Measurements from ENCODE around the gene RUNDC3A.
"Not testable (repeated sequence)": the region's sequence is repeated elsewhere in the genome, so short reads cannot be mapped to it uniquely, and the experiment has no call there.

Gene RUNDC3A

GRCh38 chr17:44359006-44359405, 50.6 kb downstream of the RUNDC3A start:
- DNase-seq (ENCODE audit: low read depth): no peak

DNA sequence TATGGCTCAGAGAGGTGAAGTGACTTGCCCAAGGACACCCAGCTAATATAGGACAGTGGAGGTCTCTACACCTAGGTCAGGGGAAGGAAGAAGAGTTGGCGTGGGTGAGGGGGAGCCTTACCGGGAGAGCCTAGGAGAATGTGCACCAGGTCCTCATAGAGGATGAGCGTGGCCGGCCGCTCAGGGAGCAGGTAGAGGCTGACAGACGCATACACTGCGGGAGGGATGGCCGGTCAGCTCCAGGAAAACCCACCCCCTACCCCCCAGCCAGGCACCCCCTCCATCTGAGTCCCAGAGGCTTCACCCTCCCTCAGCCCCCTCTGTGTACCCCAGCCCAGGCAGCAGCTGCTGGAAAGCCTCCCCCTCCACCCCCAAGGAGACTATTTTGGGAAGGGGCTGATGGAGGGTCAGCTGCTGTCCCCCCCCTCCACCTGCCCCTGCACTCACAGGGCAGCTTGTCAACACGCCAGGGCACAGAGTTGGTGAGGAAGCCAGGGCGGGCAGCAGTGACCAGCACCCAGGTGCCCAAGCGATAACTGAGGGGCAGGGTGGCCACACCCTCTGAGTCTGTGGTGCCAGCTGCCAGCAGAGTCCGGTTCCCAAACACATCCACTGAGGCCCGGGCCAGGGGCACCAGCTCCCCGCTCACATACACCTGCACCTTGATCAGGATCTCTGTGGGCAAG, 51.2 kb downstream of the RUNDC3A start:
- no peak for DNase-seq (ENCODE audit: low read depth)

DNA sequence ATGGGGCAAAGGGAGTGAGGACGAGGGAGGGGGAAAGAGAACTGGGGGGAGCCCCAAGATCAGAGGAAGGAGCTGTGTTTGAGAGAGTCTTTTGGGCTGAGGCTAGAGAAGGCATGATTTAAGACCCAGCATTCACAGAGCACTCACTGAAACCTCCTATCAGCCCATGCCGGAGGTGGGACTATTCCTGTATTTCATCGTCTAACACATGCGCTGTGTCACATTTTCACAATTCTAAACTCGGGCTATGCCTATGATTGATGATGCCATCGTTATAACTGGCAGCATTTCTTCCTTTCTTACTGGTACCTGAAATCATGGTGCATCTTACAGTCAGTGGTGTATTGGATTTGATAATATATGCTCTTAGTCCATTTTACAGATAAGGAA, 51.7 kb downstream of the RUNDC3A start:
- no peak for DNase-seq (ENCODE audit: low read depth)

- DNase-seq (ENCODE audit: low read depth): no peak
Measured at GRCh38 chr17:44360826-44361225, 52.4 kb downstream of the RUNDC3A start.

DNA sequence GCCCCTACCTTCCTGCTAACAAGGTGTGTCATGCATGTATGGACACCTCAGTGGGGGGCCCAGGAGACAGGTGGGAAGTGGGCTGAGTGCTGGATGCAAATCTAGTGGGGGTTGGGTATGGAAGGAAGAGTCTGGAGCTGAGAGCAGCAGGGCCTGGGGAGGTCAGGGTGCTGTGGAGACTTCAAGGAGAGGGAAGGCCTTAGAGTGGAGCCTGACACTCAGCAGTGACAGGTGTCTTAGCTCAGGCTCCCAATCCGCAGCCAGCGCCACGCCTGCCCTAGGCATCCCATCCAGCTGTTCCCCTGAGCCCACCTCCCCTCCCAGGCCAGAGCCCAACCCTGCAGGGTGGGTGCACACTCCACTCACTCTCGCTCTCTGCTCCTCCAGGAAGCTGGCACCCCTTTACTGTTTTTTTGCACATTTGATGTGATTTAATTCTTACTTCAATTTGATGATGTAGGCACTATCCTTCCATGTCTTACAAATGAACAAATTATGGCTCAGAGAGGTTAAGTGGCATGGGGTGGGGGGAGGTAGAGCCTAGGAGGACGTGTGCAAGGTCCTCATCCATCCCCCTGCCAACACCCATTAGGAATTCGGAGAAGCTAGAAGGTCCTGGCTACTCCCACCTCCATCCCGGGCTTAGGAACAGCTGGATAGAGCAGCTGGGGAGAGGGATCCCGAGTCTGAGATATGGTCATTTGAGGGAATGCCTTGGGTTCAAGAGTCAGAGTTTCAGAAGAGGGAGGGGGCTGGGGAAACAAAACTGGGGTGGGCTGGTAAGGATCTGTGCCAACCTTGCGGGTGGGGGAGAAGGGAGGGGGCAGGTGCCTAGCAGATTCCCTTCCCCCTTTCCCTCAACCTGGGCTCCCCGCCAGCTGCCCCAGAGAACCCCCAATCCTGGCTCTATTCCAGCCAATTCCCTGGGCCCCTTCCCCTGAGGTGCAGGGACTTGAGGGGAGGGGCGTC, 53.2 kb downstream of the RUNDC3A start:
- no peak for DNase-seq (ENCODE audit: low read depth)

GRCh38 chr17:44362459-44362948, 54.1 kb downstream of the RUNDC3A start:
- DNase-seq (ENCODE audit: low read depth): no peak

DNA sequence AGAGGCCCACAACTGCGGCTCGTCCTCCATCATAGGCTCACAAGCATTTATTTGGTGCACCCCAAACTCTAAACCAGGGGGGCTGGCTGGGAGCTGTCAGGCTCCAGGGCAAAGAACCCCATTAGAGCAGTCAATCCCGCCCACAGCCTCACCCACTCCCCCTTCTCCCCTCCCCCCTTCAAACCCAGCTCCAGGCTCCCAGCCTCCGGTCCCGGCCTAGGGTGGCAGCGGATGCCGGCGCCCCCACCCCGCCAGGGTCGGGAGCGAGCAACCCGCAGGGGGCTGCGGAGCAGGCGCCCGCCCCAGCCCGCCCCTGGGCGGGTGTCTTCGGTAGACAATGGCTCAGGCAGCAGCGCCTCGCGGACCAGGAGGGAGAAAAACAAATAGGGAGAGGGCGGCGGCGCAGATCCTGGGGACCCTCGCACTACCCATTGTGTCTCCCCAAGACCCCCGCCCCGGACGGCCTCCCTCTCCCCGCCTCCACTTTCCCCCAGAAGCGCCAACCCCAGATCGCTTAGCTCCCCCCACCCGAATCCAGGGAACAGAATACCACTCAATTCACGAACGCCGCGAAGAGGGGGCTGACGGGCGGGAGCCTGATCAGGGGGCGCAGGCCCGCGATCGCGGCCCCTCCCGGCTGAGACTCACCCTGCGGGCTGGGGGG, 54.7 kb downstream of the RUNDC3A start:
- DNase-seq (ENCODE audit: low read depth): no peak

GRCh38 chr17:44363613-44364159, 55.3 kb downstream of the RUNDC3A start, which contains the start of gene FAM171A2:
Gene FAM171A2, minus strand, starts transcription at chr17:44363853. Its CDS starts 139 bp downstream, at chr17:44363714.
- DNase-seq (ENCODE audit: low read depth): no peak

GRCh38 chr17:44365051-44365450, 56.6 kb downstream of the RUNDC3A start:
- DNase-seq (ENCODE audit: low read depth): not testable (repeated sequence)

DNA sequence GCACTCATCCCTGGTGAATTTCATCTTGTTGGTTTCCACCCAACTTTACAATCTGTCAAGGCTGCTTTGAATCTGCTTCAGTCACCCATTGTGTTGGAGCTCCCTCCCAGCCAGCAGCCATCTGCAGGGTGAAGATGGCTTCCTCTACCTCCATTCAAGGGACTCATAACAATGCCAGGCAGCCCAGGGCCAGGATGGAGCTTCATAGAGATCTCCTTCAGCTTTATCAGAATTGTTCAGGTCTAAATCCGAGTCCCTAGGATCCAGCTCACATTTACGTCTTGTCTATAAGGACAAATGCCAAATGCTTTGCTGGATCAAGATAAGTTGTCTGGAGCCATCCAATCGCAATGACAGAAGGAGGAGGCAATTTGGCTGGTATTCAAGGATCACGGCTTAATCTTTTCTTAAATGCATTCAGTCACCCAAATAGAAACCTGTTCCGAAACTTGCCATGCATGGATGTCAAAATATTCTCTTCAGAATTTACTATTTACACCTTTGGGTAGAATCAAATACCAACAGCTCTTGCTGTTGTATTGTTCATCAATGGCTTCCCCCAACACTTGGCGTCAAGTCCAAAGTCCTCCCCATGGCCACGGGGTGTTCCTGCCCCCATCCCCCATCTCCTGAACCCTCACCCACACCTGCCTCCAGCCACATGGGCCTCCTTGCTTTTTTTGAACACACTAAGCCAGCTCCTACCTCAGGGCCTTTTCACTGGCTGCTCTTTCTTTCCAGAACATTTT, 59.0 kb downstream of the RUNDC3A start:
- DNase-seq (ENCODE audit: low read depth): no peak

Measured in GM04503 (cell line).